Endothelial cell (in vitro differentiated cells): Measurements from ENCODE around the gene KCNQ1. TPM values are rescaled to one million over a fixed set of nuclear protein-coding genes. Genes with fewer than 3 reads are reported as not detected.

ENCODE experiments used
- DNase-seq: peaks from one replicate; pipeline ENCODE4 v3.0.0; 2021; ENCODE audit warnings: low spot score
- H3K27ac Mint-ChIP-seq: one replicate; pipeline ENCODE4 v1.8.0; 2021; ENCODE audit warnings: mixed read lengths, inconsistent platforms; ENCODE audit not compliant: unreplicated experiment
- H3K27me3 Mint-ChIP-seq: one replicate; pipeline ENCODE4 v1.8.0; 2021; ENCODE audit warnings: mild to moderate bottlenecking, moderate library complexity, mixed read lengths, inconsistent platforms; ENCODE audit not compliant: unreplicated experiment
- H3K36me3 Mint-ChIP-seq: one replicate; pipeline ENCODE4 v1.8.0; 2021; ENCODE audit warnings: mild to moderate bottlenecking, low read depth, mixed read lengths, inconsistent platforms; ENCODE audit not compliant: unreplicated experiment
- H3K4me1 Mint-ChIP-seq: one replicate; pipeline ENCODE4 v1.8.0; 2021; ENCODE audit warnings: mild to moderate bottlenecking, mixed read lengths, inconsistent platforms; ENCODE audit not compliant: unreplicated experiment
- H3K4me3 Mint-ChIP-seq: one replicate; pipeline ENCODE4 v1.8.0; 2021; ENCODE audit warnings: mild to moderate bottlenecking, mixed read lengths, inconsistent platforms; ENCODE audit not compliant: unreplicated experiment
- H3K9me3 Mint-ChIP-seq: one replicate; pipeline ENCODE4 v1.8.0; 2021; ENCODE audit warnings: mixed read lengths, inconsistent platforms; ENCODE audit not compliant: unreplicated experiment
- total RNA-seq: library from RNA; stranded (reverse); fragmentation: NEBNext Ultra II Directional; extraction: Animal tissue kit (Norgen Biotek cat#: 25700); gene quantifications from one replicate; pipeline ENCODE4 v1.2.1, GENCODE V29; 2021; ENCODE audit not compliant: unreplicated experiment
- TF ChIP-seq, protein P1 (sequence below): fragments of 200-600 bp; sonication (generic); IDR thresholded peaks from one replicate; pipeline ENCODE4 v1.5.0; 2021; ENCODE audit warnings: antibody characterized with exemption; ENCODE audit not compliant: unreplicated experiment

The KCNQ1 gene
- total RNA-seq, 1 donor from 2014 or later, result 35.3 TPM

DNA sequence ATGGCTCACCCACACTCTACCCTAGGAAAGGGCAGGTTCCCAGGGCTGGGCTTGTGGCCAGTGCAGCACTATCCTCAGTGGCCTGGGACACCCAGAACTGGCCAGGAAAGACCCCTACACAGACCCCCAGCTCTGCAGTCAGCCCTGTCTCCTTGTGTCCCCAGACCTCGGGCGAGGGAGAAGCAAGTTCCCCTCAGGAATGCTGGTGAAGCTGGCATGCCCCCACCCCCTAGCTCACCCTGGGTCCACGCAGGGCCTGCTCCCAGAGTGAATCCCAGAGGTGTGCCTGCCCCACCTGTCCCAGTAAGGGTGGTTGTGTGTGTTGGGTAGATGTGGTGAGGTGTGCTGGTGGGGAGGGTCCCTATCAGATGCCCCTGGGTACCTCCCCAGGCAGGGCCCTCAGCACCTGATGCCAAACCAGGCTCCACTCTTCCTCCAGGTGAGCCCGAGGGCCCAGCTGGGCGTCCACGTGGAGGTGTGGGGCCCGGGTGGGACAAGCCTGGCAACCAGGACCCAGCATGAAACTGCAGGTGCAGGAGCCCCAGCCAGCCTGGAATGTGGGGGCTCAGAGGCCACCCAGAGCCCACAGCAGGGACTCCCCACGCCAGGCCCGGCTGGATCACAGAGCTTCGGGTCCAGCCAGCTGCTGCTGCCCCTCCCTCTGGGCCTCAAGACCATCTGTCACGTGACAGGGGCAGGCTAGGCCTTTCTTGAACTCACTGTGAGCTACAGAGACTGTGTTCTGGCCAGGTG lies 303.4 kb downstream of the KCNQ1 start:
- Mint-ChIP-seq H3K27me3 (peaks cover 17% of the 10 kb centered on the region), H3K36me3 (no peaks in the 10 kb centered on the region), H3K4me3 (no peak overlapping the region), H3K27ac (no peak overlapping the region), H3K4me1 (no peaks in the 10 kb centered on the region), H3K9me3 (no peaks in the 10 kb centered on the region)
- TF ChIP-seq, protein P1, sequence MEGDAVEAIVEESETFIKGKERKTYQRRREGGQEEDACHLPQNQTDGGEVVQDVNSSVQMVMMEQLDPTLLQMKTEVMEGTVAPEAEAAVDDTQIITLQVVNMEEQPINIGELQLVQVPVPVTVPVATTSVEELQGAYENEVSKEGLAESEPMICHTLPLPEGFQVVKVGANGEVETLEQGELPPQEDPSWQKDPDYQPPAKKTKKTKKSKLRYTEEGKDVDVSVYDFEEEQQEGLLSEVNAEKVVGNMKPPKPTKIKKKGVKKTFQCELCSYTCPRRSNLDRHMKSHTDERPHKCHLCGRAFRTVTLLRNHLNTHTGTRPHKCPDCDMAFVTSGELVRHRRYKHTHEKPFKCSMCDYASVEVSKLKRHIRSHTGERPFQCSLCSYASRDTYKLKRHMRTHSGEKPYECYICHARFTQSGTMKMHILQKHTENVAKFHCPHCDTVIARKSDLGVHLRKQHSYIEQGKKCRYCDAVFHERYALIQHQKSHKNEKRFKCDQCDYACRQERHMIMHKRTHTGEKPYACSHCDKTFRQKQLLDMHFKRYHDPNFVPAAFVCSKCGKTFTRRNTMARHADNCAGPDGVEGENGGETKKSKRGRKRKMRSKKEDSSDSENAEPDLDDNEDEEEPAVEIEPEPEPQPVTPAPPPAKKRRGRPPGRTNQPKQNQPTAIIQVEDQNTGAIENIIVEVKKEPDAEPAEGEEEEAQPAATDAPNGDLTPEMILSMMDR, result no peak
- no peak for DNase-seq

DNA sequence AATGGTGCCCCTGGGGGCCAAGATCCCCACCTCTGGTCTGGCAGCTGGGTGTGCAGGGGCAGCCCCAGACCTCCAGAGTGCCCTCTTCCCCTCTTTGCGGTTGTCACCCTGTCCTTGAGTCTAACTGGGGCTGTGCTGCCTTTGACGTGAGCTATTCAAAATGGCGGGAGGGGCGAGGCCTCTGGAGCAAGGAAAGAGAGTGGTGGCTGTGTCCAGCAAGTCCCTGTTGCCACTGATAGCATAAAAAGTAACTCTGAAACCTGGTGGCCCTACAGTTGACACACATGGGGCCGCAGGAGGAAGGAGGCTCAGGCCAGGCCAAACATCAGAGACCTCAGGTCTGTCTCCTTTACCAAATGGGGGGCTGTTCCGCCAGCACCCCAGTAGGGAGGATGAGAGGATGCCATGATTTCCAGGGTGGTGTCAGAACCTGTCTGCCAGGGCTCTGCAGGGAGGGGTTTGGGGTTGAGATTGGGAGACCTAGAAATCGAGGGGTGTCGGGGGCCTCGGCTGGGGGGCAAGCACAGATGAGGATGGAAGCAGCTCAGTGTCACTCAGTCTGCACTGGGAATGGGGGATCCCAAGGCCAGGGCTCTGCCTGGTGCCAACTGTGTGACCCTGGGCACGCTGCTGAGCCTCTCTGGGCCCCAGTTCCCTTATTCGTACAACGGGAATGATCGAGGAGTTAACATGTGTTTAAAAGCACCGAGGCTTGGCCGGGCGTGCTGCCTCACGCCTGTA lies 304.2 kb downstream of the KCNQ1 start:
- TF ChIP-seq, protein P1, result no peak
- H3K27me3 Mint-ChIP-seq, result peaks cover 15% of the 10 kb centered on the region

DNA sequence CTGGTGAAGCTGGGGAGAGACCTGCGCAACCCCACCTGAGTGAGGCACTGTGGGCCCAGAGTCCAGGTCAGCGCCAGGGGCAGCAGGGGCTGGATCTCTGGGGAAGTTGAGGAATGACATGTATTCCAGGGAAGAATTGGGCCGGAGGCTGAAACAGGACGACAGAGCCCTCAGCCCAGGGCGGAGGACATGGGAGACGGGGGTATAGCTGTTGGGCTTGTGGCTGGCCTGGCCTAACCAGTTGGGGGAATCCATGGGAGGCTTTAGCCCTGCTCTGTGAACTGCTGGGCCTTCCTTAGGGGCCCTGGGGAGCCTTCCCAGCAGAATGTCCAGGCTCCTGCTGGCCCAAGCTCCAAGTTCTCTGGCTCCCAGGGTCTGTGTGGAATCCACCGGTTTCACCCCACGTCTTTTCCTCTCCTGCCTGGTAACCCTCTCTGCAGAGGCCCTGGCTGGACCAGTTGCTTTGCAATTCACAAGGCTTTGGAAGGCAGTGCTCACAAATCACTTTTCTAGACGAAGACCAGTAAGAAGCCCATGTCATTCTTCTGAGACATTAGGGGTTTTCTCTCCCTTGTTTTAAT lies 305.4 kb downstream of the KCNQ1 start:
- no peak overlapping the region for H3K27ac Mint-ChIP-seq
- no peaks in the 10 kb centered on the region for H3K9me3 Mint-ChIP-seq
- TF ChIP-seq, protein P1, result no peak
- H3K4me1 Mint-ChIP-seq, result no peaks in the 10 kb centered on the region
- peaks cover 6% of the 10 kb centered on the region for H3K36me3 Mint-ChIP-seq
- DNase-seq, result no peak
- H3K27me3 Mint-ChIP-seq, result peaks cover 14% of the 10 kb centered on the region
- H3K4me3 Mint-ChIP-seq, result no peak overlapping the region

More for the DNA sequence above, 304.2 kb downstream of the KCNQ1 start:
- H3K4me3 Mint-ChIP-seq, result peak overlapping the region; percentile 47
- H3K9me3 Mint-ChIP-seq, result no peaks in the 10 kb centered on the region
- no peaks in the 10 kb centered on the region for H3K4me1 Mint-ChIP-seq
- H3K36me3 Mint-ChIP-seq, result peaks cover 3% of the 10 kb centered on the region
- no peak overlapping the region for H3K27ac Mint-ChIP-seq
- DNase-seq, result no peak

DNA sequence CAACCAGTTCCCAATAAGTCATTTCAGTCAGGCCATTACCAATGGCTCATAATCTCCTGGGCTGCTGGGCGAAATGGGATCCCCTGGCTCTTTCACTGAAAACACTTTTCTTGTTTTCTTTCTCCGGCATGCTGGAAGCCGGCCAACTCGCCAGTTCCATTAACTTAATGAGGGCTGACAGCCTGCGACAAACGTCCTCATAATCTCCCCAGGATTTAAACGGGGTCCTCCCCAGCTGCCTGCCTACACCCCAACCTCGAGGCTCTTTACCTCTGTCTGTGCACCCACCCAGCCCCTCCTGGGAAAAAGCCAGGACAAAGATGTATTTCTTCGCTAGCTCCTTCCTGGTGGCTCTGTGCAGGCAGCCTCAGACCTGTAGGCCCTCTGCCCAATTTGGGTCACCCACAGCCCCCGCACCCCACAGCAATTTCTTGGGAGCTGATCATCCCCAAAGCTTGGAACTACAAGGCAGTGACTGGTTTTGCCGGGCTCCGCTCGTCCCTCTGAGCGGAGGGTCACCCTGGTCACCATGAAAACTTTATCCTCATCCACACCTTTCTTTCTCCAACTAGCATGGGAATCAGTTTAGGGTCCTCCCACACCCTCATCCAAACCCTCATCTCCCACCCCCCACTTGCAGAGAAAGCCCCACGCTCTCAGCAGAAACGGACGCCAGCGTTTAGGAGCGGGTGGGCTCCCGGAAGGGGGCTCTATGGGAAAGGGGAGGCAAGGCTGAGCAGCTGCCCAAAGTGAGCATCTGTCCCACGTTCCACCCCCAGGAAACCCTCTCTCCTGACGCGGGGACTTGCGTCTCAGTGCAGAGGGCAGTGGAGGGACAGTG lies 306.1 kb downstream of the KCNQ1 start:
- Mint-ChIP-seq H3K27me3 (peaks cover 14% of the 10 kb centered on the region), H3K4me1 (no peaks in the 10 kb centered on the region), H3K36me3 (peaks cover 6% of the 10 kb centered on the region), H3K9me3 (no peaks in the 10 kb centered on the region), H3K4me3 (no peak overlapping the region), H3K27ac (no peak overlapping the region)
- no peak for DNase-seq
- TF ChIP-seq, protein P1, result no peak
